HepG2 (cell line): ENCODE measurements around the gene SEC24A. TPM values are rescaled to one million over a fixed set of nuclear protein-coding genes. Genes with fewer than 3 reads are reported as not detected.

Experiments used
- CENPT ChIP-seq: sonication (generic); formaldehyde crosslinking; IDR thresholded peaks from 2 replicates; pipeline ENCODE4 v1.8.0; 2022; ENCODE audit warnings: low read depth, mild to moderate bottlenecking, moderate library complexity, missing genetic modification reagents
- FOXA1 ChIP-seq, 2 experiments: fragments of 450-650 bp in 1 of 2; sonication (generic) in 1 of 2; formaldehyde crosslinking in 1 of 2; IDR thresholded peaks; 2 replicates each; pipeline versions ENCODE4 v1.4.0 to v1.6.1; 2016 to 2020; ENCODE audit warnings: missing genetic modification reagents in 1 of 2
- GPN1 ChIP-seq: sonication (generic); formaldehyde crosslinking; IDR thresholded peaks from 2 replicates; pipeline ENCODE4 v1.5.1; 2020; ENCODE audit warnings: missing genetic modification reagents, borderline replicate concordance
- GZF1 ChIP-seq: sonication (generic); formaldehyde crosslinking; IDR thresholded peaks from 2 replicates; pipeline ENCODE4 v1.5.1; 2020; ENCODE audit warnings: mild to moderate bottlenecking, missing genetic modification reagents
- MXI1 ChIP-seq: IDR thresholded peaks from 3 replicates; pipeline ENCODE4 v1.6.1; 2012; ENCODE audit warnings: low read depth, low read length, inconsistent platforms, borderline replicate concordance
- NCOR1 ChIP-seq: fragments of 200-600 bp; sonication (generic); IDR thresholded peaks from 2 replicates; pipeline ENCODE4 v1.7.0; 2017; ENCODE audit warnings: antibody characterized with exemption, low read length, borderline replicate concordance
- NFYB ChIP-seq: sonication (generic); formaldehyde crosslinking; IDR thresholded peaks from 2 replicates; pipeline ENCODE4 v1.4.0; 2020; ENCODE audit warnings: missing genetic modification reagents
- POLR2G ChIP-seq: fragments of 200-400 bp; formaldehyde crosslinking; IDR thresholded peaks from 2 replicates; pipeline ENCODE4 v1.6.1; 2018; ENCODE audit warnings: mild to moderate bottlenecking, low read depth, low read length, moderate library complexity
- SIN3A ChIP-seq: IDR thresholded peaks from 2 replicates; pipeline ENCODE4 v1.6.1; 2011; ENCODE audit warnings: low read depth, mild to moderate bottlenecking, control low read depth, low read length, borderline replicate concordance
- SNAI1 ChIP-seq: sonication (generic); formaldehyde crosslinking; IDR thresholded peaks from 2 replicates; pipeline ENCODE4 v1.5.0; 2020; ENCODE audit warnings: mild to moderate bottlenecking, missing genetic modification reagents, borderline replicate concordance
- ZNF121 ChIP-seq: sonication (generic); formaldehyde crosslinking; IDR thresholded peaks from 2 replicates; pipeline ENCODE4 v1.5.0; 2020; ENCODE audit warnings: mild to moderate bottlenecking, missing genetic modification reagents
- ZNF160 ChIP-seq: sonication (generic); formaldehyde crosslinking; IDR thresholded peaks from 2 replicates; pipeline ENCODE4 v1.8.0; 2022; ENCODE audit warnings: mild to moderate bottlenecking, inconsistent platforms, missing genetic modification reagents
- ZNF251 ChIP-seq: sonication (generic); formaldehyde crosslinking; IDR thresholded peaks from 2 replicates; pipeline ENCODE4 v1.9.0; 2021; ENCODE audit warnings: mild to moderate bottlenecking, missing genetic modification reagents
- ZNF605 ChIP-seq: sonication (generic); formaldehyde crosslinking; IDR thresholded peaks from 2 replicates; pipeline ENCODE4 v1.8.0; 2022; ENCODE audit warnings: mild to moderate bottlenecking, missing genetic modification reagents
- ZNF724P ChIP-seq: sonication (generic); formaldehyde crosslinking; IDR thresholded peaks from 2 replicates; pipeline ENCODE4 v1.8.0; 2022; ENCODE audit warnings: missing genetic modification reagents, borderline replicate concordance
- ZNF746 ChIP-seq: sonication (generic); formaldehyde crosslinking; IDR thresholded peaks from 2 replicates; pipeline ENCODE4 v1.8.0; 2022; ENCODE audit warnings: mild to moderate bottlenecking, missing genetic modification reagents
- ZNF878 ChIP-seq: sonication (generic); formaldehyde crosslinking; IDR thresholded peaks from 2 replicates; pipeline ENCODE4 v1.8.1; 2023; ENCODE audit warnings: mild to moderate bottlenecking, missing genetic modification reagents, moderate library complexity
- polyA plus RNA-seq, 8 experiments: library from polyadenylated mRNA; depleted of rRNA in 3 of 8; stranded (reverse) in 7 of 8; unstranded in 1 of 8; fragments of >200 nt; fragmentation: Illumina TruSeq in 4 of 8; extraction: Trizol in 4 of 8; gene quantifications; 2 replicates each; pipeline versions ENCODE4 v1.2.1 to v1.2.3, GENCODE V29; 2011 to 2016; ENCODE audit warnings: low read depth in 4 of 8, missing spikeins in 1 of 8, mixed read lengths in 1 of 8; ENCODE audit not compliant: insufficient read depth in 1 of 8
- total RNA-seq, 5 experiments: library from RNA; depleted of rRNA; stranded (reverse); fragments of >200 nt; fragmentation: Illumina TruSeq; extraction: Trizol; gene quantifications; 2 replicates each; pipeline ENCODE4 v1.2.3, GENCODE V29; 2016; ENCODE audit warnings: low read depth in 1 of 5
- TF ChIP-seq, protein P1 (sequence below): sonication (generic); formaldehyde crosslinking; IDR thresholded peaks from 2 replicates; pipeline ENCODE4 v1.4.0; 2020; ENCODE audit warnings: missing genetic modification reagents
- TF ChIP-seq, protein P2 (sequence below): sonication (generic); formaldehyde crosslinking; IDR thresholded peaks from 2 replicates; pipeline ENCODE4 v1.4.0; 2020; ENCODE audit warnings: missing genetic modification reagents
- TF ChIP-seq, protein P3 (sequence below): sonication (generic); IDR thresholded peaks from 2 replicates; pipeline ENCODE4 v1.6.1; 2016; ENCODE audit warnings: low read depth, borderline replicate concordance
- TF ChIP-seq, protein P4 (sequence below): sonication (generic); formaldehyde crosslinking; IDR thresholded peaks from 2 replicates; pipeline ENCODE4 v1.4.0; 2020; ENCODE audit warnings: missing genetic modification reagents
- TF ChIP-seq, protein P5 (sequence below): sonication (generic); formaldehyde crosslinking; IDR thresholded peaks from 2 replicates; pipeline ENCODE4 v1.5.0; 2020; ENCODE audit warnings: missing genetic modification reagents

Gene SEC24A
- total and polyA plus RNA-seq, 2 of the 13 experiments (the other 11 are each of a cell fraction or from before 2014, with no cell fraction given), result 30.5 to 56.8 TPM

DNA sequence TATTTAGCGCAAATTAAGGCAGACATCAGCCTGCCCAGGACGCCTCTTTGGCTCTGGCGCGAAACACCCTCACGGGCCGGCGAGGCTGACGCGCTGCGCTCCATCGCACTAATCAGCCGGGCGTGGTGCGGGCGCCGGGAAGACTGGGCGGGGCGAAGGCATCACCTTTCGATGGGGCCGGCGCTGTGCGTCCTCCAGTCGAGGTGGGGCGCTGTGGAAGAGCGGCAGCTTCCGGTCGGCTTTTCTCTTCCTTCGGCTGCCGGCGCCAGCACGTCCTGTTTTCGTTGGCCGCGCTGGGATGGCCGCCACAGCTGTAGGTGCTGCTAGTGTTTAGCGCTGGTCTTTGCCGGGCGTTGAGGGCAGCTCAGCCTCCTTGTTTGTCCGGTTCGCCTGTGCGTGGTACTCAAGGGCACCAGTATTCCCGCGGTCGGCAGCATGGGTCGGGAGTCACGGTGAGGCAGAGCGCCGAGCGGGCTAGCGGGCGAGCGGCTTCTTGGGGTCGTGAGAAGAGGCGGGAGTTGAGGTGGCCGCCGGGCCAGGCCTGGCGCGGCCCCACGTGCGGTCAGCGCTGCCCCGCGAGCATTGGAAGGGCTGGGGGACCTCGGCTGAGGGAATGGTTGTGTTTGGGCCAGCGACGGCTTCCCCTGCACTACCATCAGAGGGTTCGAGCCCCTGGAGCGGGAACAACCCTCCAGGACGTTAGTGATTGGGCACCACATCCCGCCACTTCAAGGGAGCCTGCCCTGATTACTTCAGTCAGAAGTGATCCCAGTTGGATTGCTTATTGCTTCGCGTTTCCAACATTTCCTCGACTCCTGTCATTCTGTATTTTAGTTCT lies 110.1 kb downstream of the SEC24A start, which contains the start of gene DDX46 (continued):
- TF ChIP-seq ZNF251 (CRISPR knock-in tag) (no peak), SNAI1 (CRISPR knock-in tag) (no peak; the same call in 1 of the 2 replicates), GZF1 (CRISPR knock-in tag) (peak; percentile 90), NFYB (no peak; the same call in 1 of the 2 replicates), ZNF121 (CRISPR knock-in tag) (peak; percentile 59; the same call in 1 of the 2 replicates), FOXA1 (IDR thresholded peaks at IDR 0.05) (no peak), FOXA1 (CRISPR knock-in tag; IDR thresholded peaks at IDR 0.05) (no peak), MXI1 (peak; percentile 77; the same call in 2 of the 3 replicates), ZNF605 (CRISPR knock-in tag) (peak; percentile 94), ZNF724P (peak; percentile 85), SIN3A (peak; percentile 91), POLR2G (peak; percentile 85), GPN1 (CRISPR knock-in tag) (peak; percentile 52; the same call in 1 of the 2 replicates), CENPT (peak; percentile 85), ZNF878 (CRISPR knock-in tag) (peak; percentile 43; the same call in 1 of the 2 replicates), ZNF746 (0 out of 2 replicates have a peak, but pooled peaks have one; percentile 29), ZNF160 (CRISPR knock-in tag) (peak; percentile 85), NCOR1 (no peak)
- TF ChIP-seq, protein P1, sequence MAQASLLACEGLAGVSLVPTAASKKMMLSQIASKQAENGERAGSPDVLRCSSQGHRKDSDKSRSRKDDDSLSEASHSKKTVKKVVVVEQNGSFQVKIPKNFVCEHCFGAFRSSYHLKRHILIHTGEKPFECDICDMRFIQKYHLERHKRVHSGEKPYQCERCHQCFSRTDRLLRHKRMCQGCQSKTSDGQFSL (CRISPR knock-in tag), result 0 out of 2 replicates have a peak, but pooled peaks have one; percentile 22
- TF ChIP-seq, protein P2, sequence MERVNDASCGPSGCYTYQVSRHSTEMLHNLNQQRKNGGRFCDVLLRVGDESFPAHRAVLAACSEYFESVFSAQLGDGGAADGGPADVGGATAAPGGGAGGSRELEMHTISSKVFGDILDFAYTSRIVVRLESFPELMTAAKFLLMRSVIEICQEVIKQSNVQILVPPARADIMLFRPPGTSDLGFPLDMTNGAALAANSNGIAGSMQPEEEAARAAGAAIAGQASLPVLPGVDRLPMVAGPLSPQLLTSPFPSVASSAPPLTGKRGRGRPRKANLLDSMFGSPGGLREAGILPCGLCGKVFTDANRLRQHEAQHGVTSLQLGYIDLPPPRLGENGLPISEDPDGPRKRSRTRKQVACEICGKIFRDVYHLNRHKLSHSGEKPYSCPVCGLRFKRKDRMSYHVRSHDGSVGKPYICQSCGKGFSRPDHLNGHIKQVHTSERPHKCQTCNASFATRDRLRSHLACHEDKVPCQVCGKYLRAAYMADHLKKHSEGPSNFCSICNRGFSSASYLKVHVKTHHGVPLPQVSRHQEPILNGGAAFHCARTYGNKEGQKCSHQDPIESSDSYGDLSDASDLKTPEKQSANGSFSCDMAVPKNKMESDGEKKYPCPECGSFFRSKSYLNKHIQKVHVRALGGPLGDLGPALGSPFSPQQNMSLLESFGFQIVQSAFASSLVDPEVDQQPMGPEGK (CRISPR knock-in tag), result peak; percentile 33; the same call in 1 of the 2 replicates
- TF ChIP-seq, protein P3, sequence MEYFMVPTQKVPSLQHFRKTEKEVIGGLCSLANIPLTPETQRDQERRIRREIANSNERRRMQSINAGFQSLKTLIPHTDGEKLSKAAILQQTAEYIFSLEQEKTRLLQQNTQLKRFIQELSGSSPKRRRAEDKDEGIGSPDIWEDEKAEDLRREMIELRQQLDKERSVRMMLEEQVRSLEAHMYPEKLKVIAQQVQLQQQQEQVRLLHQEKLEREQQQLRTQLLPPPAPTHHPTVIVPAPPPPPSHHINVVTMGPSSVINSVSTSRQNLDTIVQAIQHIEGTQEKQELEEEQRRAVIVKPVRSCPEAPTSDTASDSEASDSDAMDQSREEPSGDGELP, result peak; percentile 88
- TF ChIP-seq, protein P4, sequence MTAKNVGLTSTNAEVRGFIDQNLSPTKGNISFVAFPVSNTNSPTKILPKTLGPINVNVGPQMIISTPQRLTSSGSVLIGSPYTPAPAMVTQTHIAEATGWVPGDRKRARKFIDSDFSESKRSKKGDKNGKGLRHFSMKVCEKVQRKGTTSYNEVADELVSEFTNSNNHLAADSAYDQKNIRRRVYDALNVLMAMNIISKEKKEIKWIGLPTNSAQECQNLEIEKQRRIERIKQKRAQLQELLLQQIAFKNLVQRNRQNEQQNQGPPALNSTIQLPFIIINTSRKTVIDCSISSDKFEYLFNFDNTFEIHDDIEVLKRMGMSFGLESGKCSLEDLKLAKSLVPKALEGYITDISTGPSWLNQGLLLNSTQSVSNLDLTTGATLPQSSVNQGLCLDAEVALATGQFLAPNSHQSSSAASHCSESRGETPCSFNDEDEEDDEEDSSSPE (CRISPR knock-in tag), result peak; percentile 86
- TF ChIP-seq, protein P5, sequence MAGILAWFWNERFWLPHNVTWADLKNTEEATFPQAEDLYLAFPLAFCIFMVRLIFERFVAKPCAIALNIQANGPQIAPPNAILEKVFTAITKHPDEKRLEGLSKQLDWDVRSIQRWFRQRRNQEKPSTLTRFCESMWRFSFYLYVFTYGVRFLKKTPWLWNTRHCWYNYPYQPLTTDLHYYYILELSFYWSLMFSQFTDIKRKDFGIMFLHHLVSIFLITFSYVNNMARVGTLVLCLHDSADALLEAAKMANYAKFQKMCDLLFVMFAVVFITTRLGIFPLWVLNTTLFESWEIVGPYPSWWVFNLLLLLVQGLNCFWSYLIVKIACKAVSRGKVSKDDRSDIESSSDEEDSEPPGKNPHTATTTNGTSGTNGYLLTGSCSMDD (CRISPR knock-in tag), result peak; percentile 69; the same call in 1 of the 2 replicates
